ENCODE measurements around the gene TAB2. TPM values are rescaled to one million over a fixed set of nuclear protein-coding genes. Genes with fewer than 3 reads are reported as not detected.

Gene TAB2
- total RNA-seq, 4 donors from 2014 or later = 24.1 to 93.6 (median 51.7) TPM

DNA sequence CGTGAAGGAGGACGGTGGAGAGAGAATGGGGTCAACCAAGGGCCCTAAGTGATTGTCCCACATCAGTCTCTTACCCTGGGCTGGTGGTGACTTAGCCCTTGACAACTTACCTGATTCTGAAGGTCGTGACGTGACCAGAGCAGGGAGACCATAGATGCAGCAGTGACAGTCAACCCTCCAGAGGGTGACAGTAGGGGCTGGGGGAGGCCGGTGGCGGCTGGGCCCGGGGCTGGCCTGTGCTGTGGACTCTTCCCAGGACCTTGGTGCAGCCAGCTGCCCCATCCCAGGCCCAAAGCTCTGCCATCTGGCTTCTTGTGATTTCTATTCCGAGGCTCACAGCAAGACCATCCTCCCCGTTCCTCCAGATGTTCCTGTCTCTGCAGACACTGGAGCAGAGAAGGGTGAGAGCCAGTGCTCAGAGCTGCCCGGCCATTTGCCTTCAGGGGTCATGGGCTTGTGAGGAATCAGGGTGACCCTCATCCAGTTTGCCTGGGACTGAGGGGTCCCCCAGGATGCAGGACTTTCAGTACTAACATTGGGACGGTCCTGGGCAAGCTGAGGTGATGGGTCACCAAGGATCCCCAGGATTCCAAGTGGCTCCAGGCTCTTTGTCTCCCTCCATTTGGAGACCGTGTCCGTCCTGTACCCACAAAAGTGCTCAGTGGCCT is 118.5 kb downstream of the TAB2 start:
- TF ChIP-seq POLR2A (IDR thresholded peaks at IDR 0.05) = no peak
- TF ChIP-seq, protein P1, sequence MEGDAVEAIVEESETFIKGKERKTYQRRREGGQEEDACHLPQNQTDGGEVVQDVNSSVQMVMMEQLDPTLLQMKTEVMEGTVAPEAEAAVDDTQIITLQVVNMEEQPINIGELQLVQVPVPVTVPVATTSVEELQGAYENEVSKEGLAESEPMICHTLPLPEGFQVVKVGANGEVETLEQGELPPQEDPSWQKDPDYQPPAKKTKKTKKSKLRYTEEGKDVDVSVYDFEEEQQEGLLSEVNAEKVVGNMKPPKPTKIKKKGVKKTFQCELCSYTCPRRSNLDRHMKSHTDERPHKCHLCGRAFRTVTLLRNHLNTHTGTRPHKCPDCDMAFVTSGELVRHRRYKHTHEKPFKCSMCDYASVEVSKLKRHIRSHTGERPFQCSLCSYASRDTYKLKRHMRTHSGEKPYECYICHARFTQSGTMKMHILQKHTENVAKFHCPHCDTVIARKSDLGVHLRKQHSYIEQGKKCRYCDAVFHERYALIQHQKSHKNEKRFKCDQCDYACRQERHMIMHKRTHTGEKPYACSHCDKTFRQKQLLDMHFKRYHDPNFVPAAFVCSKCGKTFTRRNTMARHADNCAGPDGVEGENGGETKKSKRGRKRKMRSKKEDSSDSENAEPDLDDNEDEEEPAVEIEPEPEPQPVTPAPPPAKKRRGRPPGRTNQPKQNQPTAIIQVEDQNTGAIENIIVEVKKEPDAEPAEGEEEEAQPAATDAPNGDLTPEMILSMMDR (IDR thresholded peaks at IDR 0.05) = no peak
- intact Hi-C loops (cut with DNase I; ENCODE audit: low total_unique reads) = no loop called here
- Histone ChIP-seq H3K4me1 (peaks cover 0 to 2% of the 10 kb centered on the region in 2 donors), H3K36me3 (no peaks in the 10 kb centered on the region), H3K9me3 (no peaks in the 10 kb centered on the region), H3K27ac (no peak overlapping the region), H3K4me3 (no peak overlapping the region), H3K27me3 (no peaks in the 10 kb centered on the region)
- no peak for DNase-seq

DNA sequence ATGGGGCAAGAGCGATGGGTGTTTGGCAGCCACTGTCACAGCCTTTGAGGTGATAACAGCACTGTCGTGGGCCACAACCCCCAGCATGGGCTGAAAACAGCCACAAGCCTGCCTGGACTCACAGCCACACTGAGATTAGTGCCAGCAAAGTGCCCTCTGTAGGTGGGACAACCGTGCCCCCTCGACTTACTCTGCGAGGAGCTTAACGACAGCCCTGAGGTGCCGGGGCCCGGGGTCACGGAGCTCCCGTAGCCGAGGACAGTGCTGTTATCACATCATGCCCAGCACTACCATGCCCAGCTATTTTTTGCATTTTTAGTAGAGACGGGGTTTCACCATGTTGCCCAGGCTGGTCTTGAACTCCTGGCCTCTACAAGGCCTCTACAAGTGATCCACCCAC is 119.1 kb downstream of the TAB2 start:
- no peak for DNase-seq
- H3K36me3 ChIP-seq = no peaks in the 10 kb centered on the region
- no peaks in the 10 kb centered on the region for H3K27me3 ChIP-seq
- intact Hi-C loops (cut with DNase I; ENCODE audit: low total_unique reads) = no loop called here
- no peak overlapping the region for H3K4me3 ChIP-seq
- TF ChIP-seq, protein P1 (IDR thresholded peaks at IDR 0.05) = no peak
- no peak for TF ChIP-seq POLR2A (IDR thresholded peaks at IDR 0.05)
- H3K4me1 ChIP-seq = peaks cover 0 to 3% of the 10 kb centered on the region in 2 donors
- no peak overlapping the region for H3K27ac ChIP-seq
- H3K9me3 ChIP-seq = no peaks in the 10 kb centered on the region

DNA sequence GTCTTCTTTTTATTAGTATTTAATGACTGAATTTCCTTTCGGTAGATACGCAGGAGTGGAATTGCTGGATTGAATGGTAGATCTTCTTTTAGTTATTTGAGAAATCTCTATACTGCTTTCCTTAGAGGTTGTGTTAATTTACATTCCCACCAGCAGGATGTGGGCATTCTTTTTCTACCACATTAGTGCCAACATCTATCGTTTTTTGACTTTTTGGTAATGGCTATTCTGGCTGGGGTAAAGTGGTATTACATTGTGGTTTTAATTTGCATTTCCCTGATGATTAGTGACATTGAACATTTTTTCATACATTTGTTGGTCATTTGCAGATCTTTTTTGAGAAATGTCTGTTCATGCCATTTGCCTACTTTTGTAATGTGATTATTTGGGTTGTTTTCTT is 119.7 kb downstream of the TAB2 start:
- no peaks in the 10 kb centered on the region for H3K9me3 ChIP-seq
- no peak overlapping the region for H3K27ac ChIP-seq
- H3K4me3 ChIP-seq = no peak overlapping the region
- no peak for DNase-seq
- no peaks in the 10 kb centered on the region for H3K36me3 ChIP-seq
- H3K4me1 ChIP-seq = peaks cover 0 to 3% of the 10 kb centered on the region in 2 donors
- TF ChIP-seq, protein P1 (IDR thresholded peaks at IDR 0.05) = no peak
- TF ChIP-seq POLR2A (IDR thresholded peaks at IDR 0.05) = no peak
- intact Hi-C loops (cut with DNase I; ENCODE audit: low total_unique reads) = no loop called here
- H3K27me3 ChIP-seq = no peaks in the 10 kb centered on the region

DNA sequence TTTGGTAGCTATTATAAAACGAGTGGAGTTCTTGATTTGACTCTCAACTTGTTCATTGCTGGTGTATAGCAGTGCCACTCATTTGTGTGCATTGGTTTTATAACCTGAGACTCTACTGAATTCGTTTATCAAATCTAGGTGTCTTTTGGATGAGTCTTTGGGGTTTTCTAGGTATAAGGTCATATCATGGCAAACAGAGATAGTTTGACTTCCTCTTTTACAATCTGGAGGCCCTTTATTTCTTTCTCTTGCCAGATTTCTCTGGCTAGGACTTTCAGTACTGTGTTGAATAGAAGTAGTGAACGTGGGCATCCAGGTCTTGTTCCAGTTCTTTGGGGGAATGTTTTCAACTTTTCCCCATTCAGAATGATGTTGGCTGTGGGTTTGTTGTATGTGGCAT is 121.3 kb downstream of the TAB2 start:
- H3K4me3 ChIP-seq = no peak overlapping the region
- no peak for DNase-seq
- H3K36me3 ChIP-seq = no peaks in the 10 kb centered on the region
- no peaks in the 10 kb centered on the region for H3K9me3 ChIP-seq
- H3K27me3 ChIP-seq = no peaks in the 10 kb centered on the region
- TF ChIP-seq POLR2A (IDR thresholded peaks at IDR 0.05) = no peak
- TF ChIP-seq, protein P1 (IDR thresholded peaks at IDR 0.05) = no peak
- intact Hi-C loops (cut with DNase I; ENCODE audit: low total_unique reads) = no loop called here
- H3K4me1 ChIP-seq = peaks cover 0 to 3% of the 10 kb centered on the region in 2 donors
- no peak overlapping the region for H3K27ac ChIP-seq

DNA sequence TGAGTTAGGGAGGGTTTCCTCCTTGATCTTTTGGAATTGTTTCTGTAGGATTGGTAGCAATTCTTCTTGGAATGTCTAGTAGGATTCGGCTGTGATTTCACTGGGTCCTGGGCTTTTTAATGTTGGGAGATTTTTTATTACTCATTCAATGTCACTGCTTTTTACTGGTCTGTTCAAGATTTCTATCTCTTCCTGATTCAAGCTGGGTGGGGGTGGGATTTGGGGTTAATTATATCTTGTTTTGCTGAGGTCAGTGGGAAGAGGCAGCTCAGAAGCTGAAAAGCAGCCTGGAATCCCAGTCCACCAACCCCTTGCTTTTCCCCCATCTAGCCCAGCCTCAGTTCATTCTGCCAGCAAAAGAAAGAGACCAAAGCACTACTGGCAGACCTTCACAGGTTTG is 122.1 kb downstream of the TAB2 start:
- Histone ChIP-seq H3K36me3 (no peaks in the 10 kb centered on the region), H3K4me1 (peaks cover 0 to 3% of the 10 kb centered on the region in 2 donors), H3K27me3 (no peaks in the 10 kb centered on the region), H3K27ac (no peak overlapping the region), H3K4me3 (no peak overlapping the region), H3K9me3 (no peaks in the 10 kb centered on the region)
- no peak for DNase-seq
- TF ChIP-seq, protein P1 (IDR thresholded peaks at IDR 0.05) = no peak
- no peak for TF ChIP-seq POLR2A (IDR thresholded peaks at IDR 0.05)
- intact Hi-C loops (cut with DNase I; ENCODE audit: low total_unique reads) = no loop called here

Measured in uterus (tissue), 4 donors.